Suppressor macrophage (primary cell): ENCODE measurements around the gene S100B.
A peak's percentile ranks its signal among the peaks of the same experiment; 100 is the strongest.

Experiments used
- DNase-seq, 4 experiments: peaks; one replicate each; pipeline ENCODE4 v3.0.0-alpha.2; 2020 to 2022

Gene S100B

GRCh38 chr21:46627726-46628125 lies 22.8 kb upstream of the S100B start:
- no peak for DNase-seq

GRCh38 chr21:46626975-46627501 lies 22.2 kb upstream of the S100B start:
- DNase-seq = peak; percentile 46 to 76 (median 72)

- DNase-seq = no peak
These were observed 21.7 kb upstream of the S100B start for GRCh38 chr21:46626536-46626935.

- no peak for DNase-seq
These were observed 20.9 kb upstream of the S100B start for GRCh38 chr21:46625759-46626158.

- no peak for DNase-seq
These were observed 19.2 kb upstream of the S100B start for GRCh38 chr21:46624050-46624449.

- DNase-seq = peak; percentile 75 to 91 (median 87)
These were observed 17.3 kb upstream of the S100B start for GRCh38 chr21:46622226-46622625.

- DNase-seq = peak in 1 of 4 experiments; percentile 22
These were observed 16.7 kb upstream of the S100B start for GRCh38 chr21:46621457-46622182.

- no peak for DNase-seq
These were observed 16.0 kb upstream of the S100B start for GRCh38 chr21:46620846-46621245.

- DNase-seq = no peak
These were observed 15.0 kb upstream of the S100B start for GRCh38 chr21:46619846-46620245.

- DNase-seq = peak in 2 of 4 experiments; percentile 29 to 30
These were observed 14.0 kb upstream of the S100B start for GRCh38 chr21:46618738-46619379.

- DNase-seq = no peak
These were observed 12.6 kb upstream of the S100B start for GRCh38 chr21:46617267-46618051.

GRCh38 chr21:46616656-46617055 lies 11.8 kb upstream of the S100B start:
- DNase-seq = no peak

GRCh38 chr21:46616050-46616449 lies 11.2 kb upstream of the S100B start:
- no peak for DNase-seq

GRCh38 chr21:46613391-46613790 lies 8.5 kb upstream of the S100B start:
- no peak for DNase-seq

- DNase-seq = no peak
These were observed 5.3 kb upstream of the S100B start for GRCh38 chr21:46610018-46610701.

GRCh38 chr21:46608672-46609111 lies 3.8 kb upstream of the S100B start:
- no peak for DNase-seq

- peak in 3 of 4 experiments; percentile 14 to 31 (median 21) for DNase-seq
These were observed 2.8 kb upstream of the S100B start for GRCh38 chr21:46607636-46608035.

GRCh38 chr21:46606427-46606813 lies 1.5 kb upstream of the S100B start:
- peak in 1 of 4 experiments; percentile 14 for DNase-seq

GRCh38 chr21:46605767-46606426 lies 1.0 kb upstream of the S100B start:
- peak; percentile 82 to 92 (median 90) for DNase-seq

- no peak for DNase-seq
These were observed 430 bp downstream of the S100B start for GRCh38 chr21:46604329-46604974.

- DNase-seq = no peak
These were observed 1.7 kb downstream of the S100B start for GRCh38 chr21:46603228-46603627.
